Stimulated activated CD4-positive, alpha-beta T cell treated with anti-CD3 and anti-CD28 coated beads, Interleukin-1b, Interleukin-23, amount 100 ng/mL, for 48 hours (primary cell): ENCODE measurements around the gene BSG.
"Not testable (repeated sequence)": the region's sequence is repeated elsewhere in the genome, so short reads cannot be mapped to it uniquely, and the experiment has no call there.

Experiments used
- DNase-seq: peaks from one replicate; pipeline ENCODE4 v3.0.0-alpha.2; 2020

The BSG gene

DNA sequence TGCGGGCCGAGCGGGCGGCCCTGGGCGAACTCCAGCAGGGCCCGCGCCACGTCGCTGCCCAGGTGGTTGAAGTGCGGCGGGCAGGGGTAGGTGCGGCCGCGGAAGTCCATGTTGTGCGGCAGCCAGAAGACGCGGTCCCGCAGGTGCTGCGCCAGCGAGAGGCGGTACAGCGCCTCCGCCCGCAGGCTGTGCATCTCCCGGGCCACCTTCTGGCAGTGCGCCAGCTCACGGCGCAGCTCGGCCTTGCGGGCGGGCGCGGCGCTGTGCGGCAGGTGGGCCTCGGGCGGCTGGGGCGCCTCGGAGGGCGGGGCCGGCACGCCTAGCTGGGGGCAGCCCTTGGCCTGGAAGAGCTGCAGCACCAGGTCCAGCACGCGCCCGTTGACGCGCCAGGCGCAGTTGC lies 48.8 kb downstream of the BSG start:
- not testable (repeated sequence) for DNase-seq

DNA sequence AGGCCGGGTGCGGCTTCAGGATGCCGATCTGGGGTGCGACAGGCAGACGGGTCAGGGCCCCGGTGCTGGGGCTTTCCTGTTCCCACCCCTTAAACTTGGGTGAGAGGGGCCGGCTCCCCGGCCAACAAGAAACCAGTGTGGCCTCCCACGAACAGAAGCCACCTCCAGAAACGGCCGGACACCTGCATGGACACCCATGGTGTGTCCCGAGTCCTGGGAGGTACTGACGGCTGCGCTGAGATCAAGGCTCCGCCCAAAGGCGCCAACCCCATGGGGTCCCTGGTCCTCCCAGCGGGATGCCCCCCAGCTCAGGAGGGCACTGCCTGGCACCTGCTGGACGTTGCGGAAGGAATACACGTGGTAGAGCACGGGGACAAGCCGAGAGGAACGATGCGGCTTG lies 49.4 kb downstream of the BSG start:
- no peak for DNase-seq

DNA sequence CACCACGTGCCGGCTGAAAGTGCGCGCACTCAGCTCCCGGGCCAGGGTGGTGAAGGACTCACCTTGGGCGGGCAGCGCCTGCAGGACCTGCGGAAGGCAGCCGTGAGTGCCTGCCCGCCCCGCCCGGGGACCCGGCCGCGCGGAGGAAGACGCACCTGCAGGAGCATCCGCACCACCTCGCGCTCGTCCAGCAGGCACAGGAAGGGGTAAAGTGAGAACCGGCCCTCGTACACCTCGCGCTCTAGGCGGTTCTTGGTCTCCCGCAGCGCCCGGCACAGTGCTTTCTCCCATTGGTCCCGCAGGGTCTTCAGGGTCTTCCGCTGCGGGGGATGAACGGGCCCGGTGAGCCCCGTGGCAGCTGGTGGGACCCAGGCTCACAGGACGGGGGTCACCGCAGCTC lies 50.3 kb downstream of the BSG start:
- DNase-seq = no peak

DNA sequence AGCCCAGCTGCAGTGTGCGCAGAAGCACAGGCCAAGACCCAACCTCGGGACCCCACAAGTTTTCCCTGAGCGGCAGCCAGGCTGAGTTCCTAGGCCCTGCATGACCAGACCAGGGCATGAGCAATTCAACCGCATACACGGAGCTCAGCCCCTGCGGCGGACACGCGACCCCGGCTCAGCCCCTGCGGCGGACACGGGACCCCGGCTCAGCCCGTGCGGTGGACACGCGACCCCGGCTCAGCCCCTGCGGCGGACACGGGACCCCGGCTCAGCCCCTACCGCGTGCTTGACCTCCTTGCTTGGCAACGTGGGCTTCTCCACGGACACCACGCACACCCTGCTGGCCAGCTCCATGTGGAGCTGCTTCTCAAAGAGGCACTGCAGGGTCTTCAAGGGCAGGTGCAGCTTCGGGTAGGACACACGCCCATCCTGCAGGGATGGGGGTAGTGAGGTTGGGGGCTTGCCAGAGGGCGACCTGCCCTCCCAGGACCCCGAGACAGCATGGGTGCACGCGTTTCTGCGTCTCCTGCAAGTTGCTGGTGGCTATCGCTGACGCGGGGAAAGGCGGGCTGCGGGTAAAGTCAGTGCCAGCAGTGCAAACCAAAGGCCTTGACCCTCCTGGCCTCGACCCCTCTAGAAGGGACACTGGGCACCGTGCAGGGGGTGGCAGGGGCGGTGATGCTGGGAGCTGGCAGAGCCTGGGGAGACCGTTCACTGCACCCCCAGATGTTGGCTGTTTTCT lies 51.0 kb downstream of the BSG start:
- no peak for DNase-seq

DNA sequence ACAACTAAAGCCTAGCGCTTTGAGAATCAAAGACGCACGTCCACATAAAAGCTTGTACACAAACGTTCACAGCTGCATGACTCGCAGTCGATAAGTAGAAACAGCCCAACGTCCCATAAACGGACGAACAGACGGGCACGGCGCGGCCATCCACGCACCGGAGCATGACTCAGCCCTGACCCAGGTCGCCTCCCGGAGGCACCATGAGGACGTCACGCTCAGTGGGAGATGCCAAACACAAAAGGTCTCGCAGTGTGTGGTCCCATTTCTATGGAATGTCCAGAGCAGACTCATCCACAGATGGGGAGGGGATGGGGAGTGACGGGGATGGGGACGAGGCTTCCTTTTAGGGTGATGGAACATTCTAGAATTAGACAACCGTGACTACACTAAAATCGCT lies 51.6 kb downstream of the BSG start:
- no peak for DNase-seq

DNA sequence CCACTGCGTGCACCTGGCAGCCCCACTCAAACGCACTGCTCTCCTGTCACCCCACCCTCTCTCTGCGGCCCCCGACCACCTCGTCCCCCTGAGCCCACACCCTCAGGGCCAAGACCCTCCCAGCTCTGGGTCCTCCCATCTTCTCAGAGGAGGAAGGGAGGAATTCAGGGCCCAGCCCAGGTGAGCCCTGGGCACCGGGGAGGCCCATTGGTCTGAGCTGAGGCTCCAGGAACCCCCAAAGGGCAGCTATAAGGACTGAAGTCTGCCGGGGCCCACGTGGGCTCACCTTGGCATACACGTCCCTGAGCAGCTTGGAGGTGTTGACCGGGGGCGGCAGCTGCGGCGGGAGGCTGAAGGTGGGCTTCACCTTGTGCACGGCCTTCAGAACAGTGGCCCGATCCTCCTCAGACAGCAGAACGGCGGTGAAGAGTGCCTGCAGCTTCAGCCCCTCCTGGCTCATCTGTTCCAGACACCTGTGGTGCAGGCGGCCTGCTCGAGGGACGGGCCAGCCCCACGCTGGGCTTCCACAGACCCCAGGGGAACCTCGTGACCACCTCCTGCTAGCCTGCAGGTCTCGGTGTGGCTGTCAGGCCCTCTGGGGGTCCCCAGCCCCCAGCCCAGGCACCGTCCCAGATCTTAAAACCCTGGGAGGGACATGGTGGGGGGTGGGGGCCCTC lies 52.2 kb downstream of the BSG start:
- DNase-seq = no peak

DNA sequence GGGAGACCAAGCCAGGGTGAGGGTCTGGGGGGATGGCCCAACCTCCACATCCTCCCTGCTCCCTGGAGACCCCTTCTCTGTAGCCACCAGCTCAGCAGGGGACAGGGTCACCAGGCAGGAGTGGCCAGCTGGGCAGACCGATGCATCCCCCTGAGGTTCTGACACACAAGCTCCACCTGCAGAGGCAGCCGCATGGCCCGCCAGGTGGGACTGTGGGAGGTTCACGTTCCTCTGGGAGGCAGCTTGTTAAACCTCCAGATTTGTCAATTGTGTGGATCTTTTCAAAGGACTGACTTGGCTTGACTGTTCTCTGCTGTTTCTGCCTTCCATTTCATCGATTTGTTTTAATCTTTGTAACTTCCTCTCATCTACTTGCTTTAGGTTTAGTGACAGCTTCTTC lies 52.9 kb downstream of the BSG start:
- no peak for DNase-seq

DNA sequence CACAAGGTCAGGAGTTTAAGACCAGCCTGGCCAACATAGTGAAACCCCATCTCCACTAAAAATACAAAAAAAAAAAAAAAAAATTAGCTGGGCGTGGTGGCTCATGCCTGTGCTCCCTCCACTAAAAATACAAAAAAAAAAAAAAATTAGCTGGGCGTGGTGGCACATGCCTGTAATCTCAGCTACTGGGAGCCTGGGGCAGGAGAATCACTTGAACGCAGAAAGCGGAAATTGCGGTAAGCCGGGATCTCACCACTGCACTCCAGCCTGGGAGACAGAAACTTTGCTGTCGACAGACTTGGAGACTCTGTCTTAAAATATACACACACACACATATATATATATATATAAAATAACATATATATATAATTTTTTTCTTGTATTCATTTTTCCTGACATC lies 54.2 kb downstream of the BSG start:
- DNase-seq = not testable (repeated sequence)

DNA sequence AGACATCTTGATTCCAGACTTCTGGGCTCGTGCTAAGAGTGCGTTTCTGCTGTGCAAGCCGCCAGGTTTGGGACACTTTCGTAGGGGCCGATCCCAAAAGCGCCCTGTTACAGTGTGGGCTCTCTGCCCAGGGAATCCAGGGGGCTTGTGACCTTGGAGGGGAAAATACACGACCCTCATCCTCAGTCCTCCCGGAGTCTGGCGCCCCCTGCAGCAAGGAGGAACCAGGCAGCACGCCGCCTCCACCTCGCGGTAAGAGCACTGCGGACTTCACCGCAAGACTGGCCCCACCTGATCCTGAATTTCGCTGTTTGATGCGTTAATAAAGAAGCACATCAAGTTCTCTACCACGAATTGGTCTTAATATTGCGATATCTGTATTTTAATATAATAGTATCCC lies 55.8 kb downstream of the BSG start:
- no peak for DNase-seq

DNA sequence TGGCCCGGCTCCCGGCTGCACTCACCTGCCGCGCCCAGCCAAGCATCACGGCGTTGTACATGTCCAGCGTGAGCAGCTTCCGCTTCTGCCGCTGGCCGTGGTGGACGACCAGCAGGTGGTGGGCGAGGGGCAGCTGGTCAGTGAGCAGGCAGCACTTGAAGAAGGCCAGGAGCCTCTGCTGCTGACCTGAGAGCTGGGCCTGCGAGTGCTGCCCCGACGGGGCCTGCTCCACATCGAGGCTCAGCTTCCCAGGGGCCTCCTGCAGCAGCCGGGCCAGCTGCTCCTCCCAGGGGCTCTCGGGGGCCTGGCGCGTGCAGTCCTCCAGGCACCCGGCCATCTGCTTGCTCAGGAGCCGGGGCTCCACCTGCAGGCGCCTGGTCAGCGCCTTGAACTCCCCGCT lies 57.1 kb downstream of the BSG start:
- DNase-seq = not testable (repeated sequence)

DNA sequence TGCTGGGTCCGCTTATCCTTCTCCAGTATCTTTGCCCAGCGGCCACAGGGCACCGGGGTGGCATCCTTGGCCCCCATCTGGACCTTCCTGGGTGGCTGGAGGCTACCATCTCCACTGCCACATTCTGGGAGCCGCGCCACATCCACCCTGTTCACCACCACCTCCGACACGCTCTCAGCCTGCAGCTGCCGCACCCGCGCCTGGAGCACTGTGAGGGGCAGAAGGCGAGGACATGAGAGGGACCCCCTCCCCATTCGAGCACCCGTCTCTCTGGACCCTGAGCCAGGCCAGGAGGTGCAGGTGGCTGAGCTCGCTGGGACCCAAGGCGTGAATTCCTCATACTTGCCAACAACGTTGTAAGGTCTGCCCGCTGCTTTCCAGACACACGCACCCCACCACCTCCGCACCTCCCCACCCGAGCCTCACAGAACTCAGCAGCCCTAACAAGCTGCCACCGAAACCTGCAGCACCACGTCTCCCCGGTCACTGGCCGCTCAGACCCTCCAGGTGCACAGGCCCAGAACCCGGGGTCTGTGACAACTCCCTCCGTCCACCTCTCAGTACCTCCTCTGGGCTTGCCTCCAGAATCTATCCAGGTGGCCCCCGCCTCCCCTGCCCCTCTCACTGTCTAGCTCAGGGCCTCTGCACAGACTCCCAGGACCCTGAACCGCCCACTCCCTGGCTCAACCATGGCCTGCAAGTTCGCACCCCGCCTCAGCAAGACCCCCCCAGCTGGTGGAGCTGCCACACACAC lies 57.7 kb downstream of the BSG start:
- no peak for DNase-seq

DNA sequence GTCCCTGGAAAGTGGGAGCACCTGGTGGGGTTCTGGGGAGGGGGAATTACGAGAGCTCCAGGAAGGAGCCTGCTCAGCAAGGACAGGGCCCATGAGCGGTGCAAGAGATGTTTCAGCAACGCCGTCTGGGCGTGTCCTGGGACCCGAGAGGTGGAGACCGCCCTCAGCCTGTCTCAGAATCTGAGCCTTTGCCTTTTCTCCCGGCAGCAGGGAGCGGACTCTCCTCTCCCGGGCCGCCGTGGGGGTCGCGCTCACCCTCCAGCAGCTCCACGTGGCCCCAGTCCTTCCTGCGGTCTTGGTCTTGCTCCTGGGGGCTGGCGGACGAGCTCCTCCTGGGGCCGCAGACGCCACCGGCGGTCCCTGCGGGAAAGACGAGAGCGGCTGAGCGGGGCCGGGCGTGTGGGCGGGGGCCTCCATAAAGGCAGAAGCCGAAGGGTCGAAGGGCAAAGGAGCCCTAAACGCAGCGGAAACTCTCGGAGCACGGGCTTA lies 60.2 kb downstream of the BSG start:
- peak; percentile 45 for DNase-seq
